H1 (cell line): ENCODE measurements around the gene EIF2B2.

Source experiments
- EP300 ChIP-seq, 2 experiments: IDR thresholded peaks; 1 replicate in 1 of 2; 2 replicates in 1 of 2; pipeline ENCODE4 v1.6.1; 2011 to 2012; ENCODE audit warnings: low read depth in 2 of 2, low read length in 2 of 2, mild to moderate bottlenecking in 2 of 2, borderline replicate concordance in 1 of 2, inconsistent platforms in 1 of 2, moderate library complexity in 1 of 2
- YY1 ChIP-seq: IDR thresholded peaks from 2 replicates; pipeline ENCODE4 v1.6.1; 2011; ENCODE audit warnings: low read depth, mild to moderate bottlenecking, low read length
- ZNF274 ChIP-seq: IDR thresholded peaks from 2 replicates; pipeline ENCODE4 v1.7.0; 2012; ENCODE audit warnings: low read length, borderline replicate concordance; ENCODE audit errors: extremely low read depth
- TF ChIP-seq, protein P1 (sequence below), 3 experiments: IDR thresholded peaks; 1 replicate in 2 of 3; 2 replicates in 1 of 3; pipeline versions ENCODE4 v1.5.1 to v1.6.1; 2011; ENCODE audit warnings: low read length in 3 of 3, mild to moderate bottlenecking in 3 of 3, inconsistent platforms in 2 of 3, low read depth in 1 of 3, moderate library complexity in 1 of 3; ENCODE audit not compliant: insufficient read depth in 1 of 3; ENCODE audit errors: control extremely low read depth in 1 of 3

DNA sequence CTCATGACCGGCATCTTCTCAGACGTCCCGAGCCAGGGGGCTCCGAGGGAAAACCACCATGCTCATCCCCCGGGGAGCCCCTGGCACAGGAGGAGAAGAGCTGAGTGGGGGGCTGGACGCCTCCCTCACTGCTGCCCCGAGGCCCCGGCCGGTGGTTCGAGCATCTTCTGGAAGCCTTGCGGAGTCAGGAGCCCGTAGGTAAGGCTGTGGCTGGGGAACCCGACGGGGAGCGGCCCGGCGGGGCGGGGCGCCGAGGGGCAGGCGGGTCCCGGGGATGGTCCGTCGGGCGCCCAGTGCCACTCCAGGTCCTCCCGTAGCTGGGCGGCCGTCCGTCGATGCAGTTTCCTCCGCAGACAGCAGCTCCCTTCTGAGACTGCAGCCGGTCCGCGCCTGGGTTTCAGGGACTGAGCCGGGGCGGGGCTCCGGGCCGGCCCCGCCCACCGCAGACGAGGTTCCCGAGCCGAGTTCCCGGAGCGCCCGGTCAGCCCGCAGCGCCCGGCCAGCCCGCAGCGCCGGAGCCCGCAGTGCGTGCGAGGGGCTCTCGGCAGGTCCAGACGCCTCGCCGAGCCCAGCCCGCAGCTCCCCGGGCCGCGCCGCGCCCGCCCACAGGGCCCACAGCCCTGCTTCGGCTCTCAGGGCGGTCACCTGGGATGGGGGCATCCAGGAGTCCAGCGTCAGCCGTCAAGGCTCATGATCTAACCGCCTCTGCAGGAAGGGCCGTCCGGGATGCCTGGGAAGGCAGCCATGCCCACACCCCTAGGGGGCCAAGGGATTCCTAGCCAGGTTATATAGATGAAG is 47.3 kb upstream of the EIF2B2 start, which contains the start of gene PGF:
- TF ChIP-seq EP300 (IDR thresholded peaks at IDR 0.05; ENCODE audit: borderline replicate concordance in 1 of 2, low read depth in 2 of 2, low read length in 2 of 2) (no peak), YY1 (no peak), ZNF274 (no peak)
- TF ChIP-seq, protein P1, sequence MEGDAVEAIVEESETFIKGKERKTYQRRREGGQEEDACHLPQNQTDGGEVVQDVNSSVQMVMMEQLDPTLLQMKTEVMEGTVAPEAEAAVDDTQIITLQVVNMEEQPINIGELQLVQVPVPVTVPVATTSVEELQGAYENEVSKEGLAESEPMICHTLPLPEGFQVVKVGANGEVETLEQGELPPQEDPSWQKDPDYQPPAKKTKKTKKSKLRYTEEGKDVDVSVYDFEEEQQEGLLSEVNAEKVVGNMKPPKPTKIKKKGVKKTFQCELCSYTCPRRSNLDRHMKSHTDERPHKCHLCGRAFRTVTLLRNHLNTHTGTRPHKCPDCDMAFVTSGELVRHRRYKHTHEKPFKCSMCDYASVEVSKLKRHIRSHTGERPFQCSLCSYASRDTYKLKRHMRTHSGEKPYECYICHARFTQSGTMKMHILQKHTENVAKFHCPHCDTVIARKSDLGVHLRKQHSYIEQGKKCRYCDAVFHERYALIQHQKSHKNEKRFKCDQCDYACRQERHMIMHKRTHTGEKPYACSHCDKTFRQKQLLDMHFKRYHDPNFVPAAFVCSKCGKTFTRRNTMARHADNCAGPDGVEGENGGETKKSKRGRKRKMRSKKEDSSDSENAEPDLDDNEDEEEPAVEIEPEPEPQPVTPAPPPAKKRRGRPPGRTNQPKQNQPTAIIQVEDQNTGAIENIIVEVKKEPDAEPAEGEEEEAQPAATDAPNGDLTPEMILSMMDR (IDR thresholded peaks at IDR 0.05; ENCODE audit: control extremely low read depth in 1 of 3, insufficient read depth in 1 of 3, low read depth in 1 of 3, low read length in 3 of 3), result no peak
